Measurements from ENCODE around the gene BBX. TPM values are rescaled to one million over a fixed set of nuclear protein-coding genes. Genes with fewer than 3 reads are reported as not detected.
A peak's percentile ranks its signal among the peaks of the same experiment; 100 is the strongest.

The BBX gene
- polyA plus RNA-seq, 1 donor from 2014 or later, result 23.8 TPM

GRCh38 chr3:107524841-107525643 is 2.3 kb downstream of the BBX start:
- no peaks in the 10 kb centered on the region for H3K9me2 ChIP-seq (ENCODE audit: insufficient read depth, low read length)
- H3K9ac ChIP-seq (ENCODE audit: low read length), result peak overlapping the region; percentile 70
- no peaks in the 10 kb centered on the region for H4K20me1 ChIP-seq (ENCODE audit: insufficient read depth)
- peak overlapping the region; percentile 91 for H3K4me2 ChIP-seq (ENCODE audit: low read length)
- no peak overlapping the region for H3K27ac ChIP-seq (ENCODE audit: low read length)
- no peaks in the 10 kb centered on the region for H3K36me3 ChIP-seq (ENCODE audit: insufficient read depth, low read length)
- peaks cover 17% of the 10 kb centered on the region for H3K79me2 ChIP-seq (replicated peaks; ENCODE audit: insufficient read depth, low read length)
- H2AFZ ChIP-seq (ENCODE audit: low read depth, low read length), result peak overlapping the region; percentile 62
- TF ChIP-seq SMC3 (conservative IDR thresholded peaks at IDR 0.05; ENCODE audit: poor library complexity), result no peak
- no peak for TF ChIP-seq MXI1 (conservative IDR thresholded peaks at IDR 0.05; ENCODE audit: poor library complexity, severe bottlenecking)
- TF ChIP-seq REST (IDR thresholded peaks at IDR 0.05; ENCODE audit: borderline replicate concordance), result no peak
- TF ChIP-seq, protein P1, sequence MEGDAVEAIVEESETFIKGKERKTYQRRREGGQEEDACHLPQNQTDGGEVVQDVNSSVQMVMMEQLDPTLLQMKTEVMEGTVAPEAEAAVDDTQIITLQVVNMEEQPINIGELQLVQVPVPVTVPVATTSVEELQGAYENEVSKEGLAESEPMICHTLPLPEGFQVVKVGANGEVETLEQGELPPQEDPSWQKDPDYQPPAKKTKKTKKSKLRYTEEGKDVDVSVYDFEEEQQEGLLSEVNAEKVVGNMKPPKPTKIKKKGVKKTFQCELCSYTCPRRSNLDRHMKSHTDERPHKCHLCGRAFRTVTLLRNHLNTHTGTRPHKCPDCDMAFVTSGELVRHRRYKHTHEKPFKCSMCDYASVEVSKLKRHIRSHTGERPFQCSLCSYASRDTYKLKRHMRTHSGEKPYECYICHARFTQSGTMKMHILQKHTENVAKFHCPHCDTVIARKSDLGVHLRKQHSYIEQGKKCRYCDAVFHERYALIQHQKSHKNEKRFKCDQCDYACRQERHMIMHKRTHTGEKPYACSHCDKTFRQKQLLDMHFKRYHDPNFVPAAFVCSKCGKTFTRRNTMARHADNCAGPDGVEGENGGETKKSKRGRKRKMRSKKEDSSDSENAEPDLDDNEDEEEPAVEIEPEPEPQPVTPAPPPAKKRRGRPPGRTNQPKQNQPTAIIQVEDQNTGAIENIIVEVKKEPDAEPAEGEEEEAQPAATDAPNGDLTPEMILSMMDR (IDR thresholded peaks at IDR 0.05; ENCODE audit: poor library complexity, severe bottlenecking), result no peak
- no peak for TF ChIP-seq EZH2 (IDR thresholded peaks at IDR 0.05; ENCODE audit: borderline replicate concordance, insufficient read depth, low read length, poor library complexity, severe bottlenecking)
- no peak for TF ChIP-seq TAF1 (IDR thresholded peaks at IDR 0.05; ENCODE audit: low read depth)
- no peak for TF ChIP-seq POLR2AphosphoS5 (IDR thresholded peaks at IDR 0.05)
- TF ChIP-seq EP300 (conservative IDR thresholded peaks at IDR 0.05; ENCODE audit: poor library complexity, severe bottlenecking), result no peak
- TF ChIP-seq RAD21 (conservative IDR thresholded peaks at IDR 0.05), result no peak
- H3K27me3 ChIP-seq (ENCODE audit: insufficient read depth, low read depth, low read length), result no peaks in the 10 kb centered on the region
- no peaks in the 10 kb centered on the region for H3K9me3 ChIP-seq (ENCODE audit: low read length)
- H3F3A ChIP-seq (ENCODE audit: insufficient read depth, low read length, poor library complexity, severe bottlenecking), result peaks cover 3% of the 10 kb centered on the region
- peak overlapping the region; percentile 92 for H3K4me3 ChIP-seq (ENCODE audit: low read length)

DNA sequence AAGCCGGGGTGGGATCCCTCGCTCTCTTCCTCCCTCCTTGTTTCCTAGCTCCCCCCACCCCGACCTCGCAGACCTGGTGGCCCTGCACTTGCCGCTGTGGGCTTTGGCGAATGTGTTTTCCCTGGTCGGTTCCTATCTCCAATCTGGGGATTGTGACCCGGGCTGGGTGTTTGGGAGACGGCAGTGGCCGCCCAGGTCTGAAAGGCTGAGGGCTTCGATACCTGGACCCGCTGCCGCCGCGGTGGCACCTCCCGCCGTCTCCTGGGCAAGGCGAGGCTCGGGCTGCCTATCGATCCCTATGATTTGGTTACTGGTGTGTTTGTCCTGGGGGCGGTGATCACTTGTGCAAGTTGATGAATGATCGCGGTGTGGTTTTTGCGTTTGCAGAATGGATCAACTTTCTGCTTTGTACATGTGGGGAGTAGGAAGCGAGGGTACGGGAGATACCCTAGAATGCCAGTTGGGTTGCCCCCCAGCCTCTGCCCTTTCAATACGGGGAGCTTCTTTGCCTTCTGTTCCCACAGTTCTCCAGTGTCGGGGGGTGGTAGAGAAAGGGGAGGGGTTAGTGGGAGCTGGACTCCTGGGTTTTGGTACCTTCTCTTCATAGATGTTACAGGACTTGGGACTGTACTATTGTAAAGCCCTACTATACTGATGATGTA is 3.0 kb downstream of the BBX start:
- H3K9me3 ChIP-seq (ENCODE audit: low read length), result no peaks in the 10 kb centered on the region
- TF ChIP-seq POLR2AphosphoS5 (IDR thresholded peaks at IDR 0.05) (no peak), MXI1 (conservative IDR thresholded peaks at IDR 0.05; ENCODE audit: poor library complexity, severe bottlenecking) (no peak), SMC3 (conservative IDR thresholded peaks at IDR 0.05; ENCODE audit: poor library complexity) (no peak), REST (IDR thresholded peaks at IDR 0.05; ENCODE audit: borderline replicate concordance) (no peak), RAD21 (conservative IDR thresholded peaks at IDR 0.05) (no peak), TAF1 (IDR thresholded peaks at IDR 0.05; ENCODE audit: low read depth) (no peak), EP300 (conservative IDR thresholded peaks at IDR 0.05; ENCODE audit: poor library complexity, severe bottlenecking) (no peak), EZH2 (IDR thresholded peaks at IDR 0.05; ENCODE audit: borderline replicate concordance, insufficient read depth, low read length, poor library complexity, severe bottlenecking) (no peak)
- TF ChIP-seq, protein P1 (IDR thresholded peaks at IDR 0.05; ENCODE audit: poor library complexity, severe bottlenecking), result no peak
- H3K9ac ChIP-seq (ENCODE audit: low read length), result peak overlapping the region; percentile 70
- H4K20me1 ChIP-seq (ENCODE audit: insufficient read depth), result no peaks in the 10 kb centered on the region
- H3K27me3 ChIP-seq (ENCODE audit: insufficient read depth, low read depth, low read length), result no peaks in the 10 kb centered on the region
- no peak overlapping the region for H3K27ac ChIP-seq (ENCODE audit: low read length)
- peak overlapping the region; percentile 92 for H3K4me3 ChIP-seq (ENCODE audit: low read length)
- peak overlapping the region; percentile 91 for H3K4me2 ChIP-seq (ENCODE audit: low read length)
- H2AFZ ChIP-seq (ENCODE audit: low read depth, low read length), result peak overlapping the region; percentile 62
- no peaks in the 10 kb centered on the region for H3K9me2 ChIP-seq (ENCODE audit: insufficient read depth, low read length)
- peaks cover 17% of the 10 kb centered on the region for H3K79me2 ChIP-seq (replicated peaks; ENCODE audit: insufficient read depth, low read length)
- H3F3A ChIP-seq (ENCODE audit: insufficient read depth, low read length, poor library complexity, severe bottlenecking), result peaks cover 3% of the 10 kb centered on the region
- no peaks in the 10 kb centered on the region for H3K36me3 ChIP-seq (ENCODE audit: insufficient read depth, low read length)

Measured in neural cell (in vitro differentiated cells).